ENCODE results near the gene SPATA20. TPM values are rescaled to one million over a fixed set of nuclear protein-coding genes. Genes with fewer than 3 reads are reported as not detected.

The SPATA20 gene
- total RNA-seq, 2 experiments from 2014 or later: 10.2 to 10.3 TPM

GRCh38 chr17:50573866-50574611 is 27.1 kb downstream of the SPATA20 start:
- Mint-ChIP-seq H3K27me3 (peaks cover 38% of the 10 kb centered on the region), H3K27ac (no peak overlapping the region), H3K4me1 (ENCODE audit: low read depth) (no peaks in the 10 kb centered on the region), H3K9me3 (no peaks in the 10 kb centered on the region), H3K36me3 (ENCODE audit: low read depth) (no peaks in the 10 kb centered on the region), H3K4me3 (no peak overlapping the region)
- Histone ChIP-seq H3K9me3 (ENCODE audit: control insufficient read depth in 1 of 2, insufficient read depth in 1 of 2, low read length in 2 of 2) (no peaks in the 10 kb centered on the region), H3K4me1 (ENCODE audit: insufficient read depth, low read length) (no peaks in the 10 kb centered on the region), H3K36me3 (ENCODE audit: insufficient read depth, low read length) (no peaks in the 10 kb centered on the region), H3K4me3 (ENCODE audit: low read length) (no peak overlapping the region), H3K27me3 (ENCODE audit: control insufficient read depth in 1 of 2, insufficient read depth in 2 of 2, low read length in 2 of 2) (no peaks in the 10 kb centered on the region), H3K27ac (ENCODE audit: low read depth in 1 of 2, low read length in 2 of 2) (no peak overlapping the region)
- no peak for ATAC-seq (ENCODE audit: poor library complexity)
- ChIA-PET POLR2A (no interaction called here), CTCF (no interaction called here)
- intact Hi-C loops (cut with DNase I, micrococcal nuclease): no loop called here
- TF ChIP-seq, protein P1, sequence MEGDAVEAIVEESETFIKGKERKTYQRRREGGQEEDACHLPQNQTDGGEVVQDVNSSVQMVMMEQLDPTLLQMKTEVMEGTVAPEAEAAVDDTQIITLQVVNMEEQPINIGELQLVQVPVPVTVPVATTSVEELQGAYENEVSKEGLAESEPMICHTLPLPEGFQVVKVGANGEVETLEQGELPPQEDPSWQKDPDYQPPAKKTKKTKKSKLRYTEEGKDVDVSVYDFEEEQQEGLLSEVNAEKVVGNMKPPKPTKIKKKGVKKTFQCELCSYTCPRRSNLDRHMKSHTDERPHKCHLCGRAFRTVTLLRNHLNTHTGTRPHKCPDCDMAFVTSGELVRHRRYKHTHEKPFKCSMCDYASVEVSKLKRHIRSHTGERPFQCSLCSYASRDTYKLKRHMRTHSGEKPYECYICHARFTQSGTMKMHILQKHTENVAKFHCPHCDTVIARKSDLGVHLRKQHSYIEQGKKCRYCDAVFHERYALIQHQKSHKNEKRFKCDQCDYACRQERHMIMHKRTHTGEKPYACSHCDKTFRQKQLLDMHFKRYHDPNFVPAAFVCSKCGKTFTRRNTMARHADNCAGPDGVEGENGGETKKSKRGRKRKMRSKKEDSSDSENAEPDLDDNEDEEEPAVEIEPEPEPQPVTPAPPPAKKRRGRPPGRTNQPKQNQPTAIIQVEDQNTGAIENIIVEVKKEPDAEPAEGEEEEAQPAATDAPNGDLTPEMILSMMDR (IDR thresholded peaks at IDR 0.05): no peak
- DNase-seq: no peak

DNA sequence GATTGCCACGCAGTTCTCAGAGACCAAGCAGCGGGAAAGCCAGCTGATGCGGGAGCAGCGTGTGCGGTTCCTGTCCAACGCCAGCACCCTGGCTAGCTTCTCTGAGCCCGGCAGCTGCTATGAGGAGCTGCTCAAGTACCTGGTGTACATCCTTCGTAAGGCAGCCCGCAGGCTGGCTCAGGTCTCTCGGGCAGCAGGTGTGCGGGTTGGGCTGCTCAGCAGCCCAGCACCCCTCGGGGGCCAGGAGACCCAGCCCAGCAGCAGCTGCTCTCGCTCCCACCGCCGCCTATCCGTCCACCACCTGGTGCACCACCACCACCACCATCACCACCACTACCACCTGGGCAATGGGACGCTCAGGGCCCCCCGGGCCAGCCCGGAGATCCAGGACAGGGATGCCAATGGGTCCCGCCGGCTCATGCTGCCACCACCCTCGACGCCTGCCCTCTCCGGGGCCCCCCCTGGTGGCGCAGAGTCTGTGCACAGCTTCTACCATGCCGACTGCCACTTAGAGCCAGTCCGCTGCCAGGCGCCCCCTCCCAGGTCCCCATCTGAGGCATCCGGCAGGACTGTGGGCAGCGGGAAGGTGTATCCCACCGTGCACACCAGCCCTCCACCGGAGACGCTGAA is 28.7 kb downstream of the SPATA20 start:
- Mint-ChIP-seq H3K9me3 (no peaks in the 10 kb centered on the region), H3K4me1 (ENCODE audit: low read depth) (no peaks in the 10 kb centered on the region), H3K27ac (no peak overlapping the region), H3K4me3 (no peak overlapping the region), H3K36me3 (ENCODE audit: low read depth) (no peaks in the 10 kb centered on the region), H3K27me3 (peaks cover 38% of the 10 kb centered on the region)
- Histone ChIP-seq H3K4me3 (ENCODE audit: low read length) (no peak overlapping the region), H3K9me3 (ENCODE audit: control insufficient read depth in 1 of 2, insufficient read depth in 1 of 2, low read length in 2 of 2) (no peaks in the 10 kb centered on the region), H3K27me3 (ENCODE audit: control insufficient read depth in 1 of 2, insufficient read depth in 2 of 2, low read length in 2 of 2) (peaks cover 0 to 3% of the 10 kb centered on the region in 2 experiments), H3K27ac (ENCODE audit: low read depth in 1 of 2, low read length in 2 of 2) (no peak overlapping the region), H3K36me3 (ENCODE audit: insufficient read depth, low read length) (no peaks in the 10 kb centered on the region), H3K4me1 (ENCODE audit: insufficient read depth, low read length) (no peaks in the 10 kb centered on the region)
- ChIA-PET POLR2A (no interaction called here), CTCF (interaction anchor here (1.1 kb wide), 1 partner anchor 13 kb away, joined by 3 read pairs; no protein-coding TSS in a partner anchor)
- intact Hi-C loops (cut with DNase I, micrococcal nuclease): no loop called here
- TF ChIP-seq, protein P1 (IDR thresholded peaks at IDR 0.05): no peak
- ATAC-seq (ENCODE audit: poor library complexity): no peak
- no peak for DNase-seq

GRCh38 chr17:50576864-50577263 is 29.9 kb downstream of the SPATA20 start:
- no peaks in the 10 kb centered on the region for H3K4me1 ChIP-seq (ENCODE audit: insufficient read depth, low read length)
- no peaks in the 10 kb centered on the region for H3K9me3 ChIP-seq (ENCODE audit: control insufficient read depth in 1 of 2, insufficient read depth in 1 of 2, low read length in 2 of 2)
- H3K36me3 ChIP-seq (ENCODE audit: insufficient read depth, low read length): no peaks in the 10 kb centered on the region
- intact Hi-C loops (cut with DNase I, micrococcal nuclease): no loop called here
- CTCF ChIA-PET: no interaction called here
- no peak overlapping the region for H3K4me3 ChIP-seq (ENCODE audit: low read length)
- H3K27me3 ChIP-seq (ENCODE audit: control insufficient read depth in 1 of 2, insufficient read depth in 2 of 2, low read length in 2 of 2): peaks cover 0 to 3% of the 10 kb centered on the region in 2 experiments
- TF ChIP-seq, protein P1 (IDR thresholded peaks at IDR 0.05): no peak
- ATAC-seq (ENCODE audit: poor library complexity) (no peak), DNase-seq (no peak)
- H3K27me3 Mint-ChIP-seq: peaks cover 29% of the 10 kb centered on the region
- H3K27ac ChIP-seq (ENCODE audit: low read depth in 1 of 2, low read length in 2 of 2): no peak overlapping the region
- H3K4me3 Mint-ChIP-seq: no peak overlapping the region
- no peaks in the 10 kb centered on the region for H3K9me3 Mint-ChIP-seq
- H3K36me3 Mint-ChIP-seq (ENCODE audit: low read depth): no peaks in the 10 kb centered on the region
- H3K4me1 Mint-ChIP-seq (ENCODE audit: low read depth): no peaks in the 10 kb centered on the region
- H3K27ac Mint-ChIP-seq: no peak overlapping the region
- POLR2A ChIA-PET: interaction anchor here (1.0 kb wide), 1 partner anchor 15 kb away, joined by 3 read pairs; no protein-coding TSS in a partner anchor
